Peyer's patch (tissue), 4 donors: ENCODE results near the gene ICE1. TPM values are rescaled to one million over a fixed set of nuclear protein-coding genes. Genes with fewer than 3 reads are reported as not detected.
"Not testable (repeated sequence)": the region's sequence is repeated elsewhere in the genome, so short reads cannot be mapped to it uniquely, and the experiment has no call there.

Source experiments
- DNase-seq, 3 donors: peaks; one replicate each; pipeline ENCODE4 v3.0.0-alpha.2; 2017 to 2019
- H3K27ac ChIP-seq, 4 donors: fragments of 200-600 bp; sonication (generic); one replicate each; pipeline ENCODE4 v1.5.1; 2016 to 2019
- H3K27me3 ChIP-seq, 2 donors: fragments of 200-600 bp; sonication (generic); one replicate each; pipeline ENCODE4 v1.5.1; 2019
- H3K36me3 ChIP-seq, 3 donors: fragments of 200-600 bp; sonication (generic); one replicate each; pipeline ENCODE4 v1.5.1; 2016 to 2019
- H3K4me1 ChIP-seq, 4 donors: fragments of 200-600 bp; sonication (generic); one replicate each; pipeline ENCODE4 v1.5.1; 2016 to 2019
- H3K4me3 ChIP-seq, 4 donors: fragments of 200-600 bp; sonication (generic); 1 replicate in 3 of 4; 2 replicates in 1 of 4; pipeline ENCODE4 v1.5.1; 2016 to 2019; ENCODE audit warnings: mild to moderate bottlenecking in 1 of 4
- H3K9me3 ChIP-seq, 4 donors: fragments of 200-600 bp; sonication (generic); one replicate each; pipeline ENCODE4 v1.5.1; 2016 to 2019; ENCODE audit warnings: mild to moderate bottlenecking in 1 of 4
- POLR2A ChIP-seq, 2 donors: fragments of 450-650 bp; IDR thresholded peaks; one replicate each; pipeline ENCODE4 v1.5.1; 2017; ENCODE audit warnings: antibody characterized with exemption in 2 of 2, mild to moderate bottlenecking in 2 of 2, moderate library complexity in 2 of 2
- total RNA-seq, 4 donors: library from RNA; depleted of rRNA; stranded (reverse); fragments of >200 nt; gene quantifications; one replicate each; pipeline ENCODE4 v1.1.0, GENCODE V29; 2016
- TF ChIP-seq, protein P1 (sequence below), 6 experiments: fragments of 450-650 bp in 4 of 6; fragments of 200-600 bp in 2 of 6; sonication (generic) in 1 of 6; IDR thresholded peaks; one replicate each; pipeline ENCODE4 v1.5.1; 2017 to 2019; ENCODE audit warnings: antibody characterized with exemption in 6 of 6, mild to moderate bottlenecking in 3 of 6, moderate library complexity in 1 of 6

The ICE1 gene
- total RNA-seq, 4 donors from 2014 or later = 21.8 to 55.3 (median 24.9) TPM

GRCh38 chr5:5470933-5471332 is 48.5 kb downstream of the ICE1 start:
- TF ChIP-seq POLR2A (IDR thresholded peaks at IDR 0.05) = no peak
- TF ChIP-seq, protein P1, sequence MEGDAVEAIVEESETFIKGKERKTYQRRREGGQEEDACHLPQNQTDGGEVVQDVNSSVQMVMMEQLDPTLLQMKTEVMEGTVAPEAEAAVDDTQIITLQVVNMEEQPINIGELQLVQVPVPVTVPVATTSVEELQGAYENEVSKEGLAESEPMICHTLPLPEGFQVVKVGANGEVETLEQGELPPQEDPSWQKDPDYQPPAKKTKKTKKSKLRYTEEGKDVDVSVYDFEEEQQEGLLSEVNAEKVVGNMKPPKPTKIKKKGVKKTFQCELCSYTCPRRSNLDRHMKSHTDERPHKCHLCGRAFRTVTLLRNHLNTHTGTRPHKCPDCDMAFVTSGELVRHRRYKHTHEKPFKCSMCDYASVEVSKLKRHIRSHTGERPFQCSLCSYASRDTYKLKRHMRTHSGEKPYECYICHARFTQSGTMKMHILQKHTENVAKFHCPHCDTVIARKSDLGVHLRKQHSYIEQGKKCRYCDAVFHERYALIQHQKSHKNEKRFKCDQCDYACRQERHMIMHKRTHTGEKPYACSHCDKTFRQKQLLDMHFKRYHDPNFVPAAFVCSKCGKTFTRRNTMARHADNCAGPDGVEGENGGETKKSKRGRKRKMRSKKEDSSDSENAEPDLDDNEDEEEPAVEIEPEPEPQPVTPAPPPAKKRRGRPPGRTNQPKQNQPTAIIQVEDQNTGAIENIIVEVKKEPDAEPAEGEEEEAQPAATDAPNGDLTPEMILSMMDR (IDR thresholded peaks at IDR 0.05) = no peak
- Histone ChIP-seq H3K4me3 (no peak overlapping the region), H3K27me3 (no peaks in the 10 kb centered on the region), H3K9me3 (no peaks in the 10 kb centered on the region), H3K4me1 (no peaks in the 10 kb centered on the region), H3K36me3 (peaks cover 0 to 50% (median 0%) of the 10 kb centered on the region in 3 donors), H3K27ac (no peak overlapping the region)
- no peak for DNase-seq

DNA sequence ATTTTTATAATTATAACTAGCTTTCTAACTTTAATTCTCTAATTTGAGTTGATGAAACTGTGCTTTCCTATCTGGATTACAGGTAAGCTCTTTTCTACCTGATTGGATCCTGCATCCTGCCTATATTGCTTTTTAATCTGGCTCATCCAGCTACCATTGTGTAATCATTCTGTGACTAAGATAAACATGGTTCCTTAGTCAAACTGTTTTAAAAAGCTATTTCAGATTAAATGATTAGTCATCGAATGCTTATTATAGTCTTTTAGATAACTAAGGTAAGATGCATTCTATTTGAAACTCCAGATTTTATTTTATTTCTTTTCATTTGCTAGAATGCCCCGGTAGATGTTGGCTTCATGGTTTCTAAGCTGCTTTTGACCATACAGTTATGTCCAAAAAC is 50.7 kb downstream of the ICE1 start:
- Histone ChIP-seq H3K27me3 (no peaks in the 10 kb centered on the region), H3K9me3 (no peaks in the 10 kb centered on the region), H3K27ac (no peak overlapping the region), H3K4me1 (no peaks in the 10 kb centered on the region), H3K4me3 (no peak overlapping the region), H3K36me3 (peaks cover 0 to 43% (median 0%) of the 10 kb centered on the region in 3 donors)
- no peak for DNase-seq
- no peak for TF ChIP-seq POLR2A (IDR thresholded peaks at IDR 0.05)
- TF ChIP-seq, protein P1 (IDR thresholded peaks at IDR 0.05) = no peak

GRCh38 chr5:5474961-5475360 is 52.5 kb downstream of the ICE1 start:
- no peaks in the 10 kb centered on the region for H3K9me3 ChIP-seq

GRCh38 chr5:5475975-5476374 is 53.5 kb downstream of the ICE1 start:
- no peaks in the 10 kb centered on the region for H3K4me1 ChIP-seq
- H3K9me3 ChIP-seq = no peaks in the 10 kb centered on the region
- no peak overlapping the region for H3K4me3 ChIP-seq
- no peaks in the 10 kb centered on the region for H3K27me3 ChIP-seq
- H3K27ac ChIP-seq = no peak overlapping the region
- TF ChIP-seq, protein P1 (IDR thresholded peaks at IDR 0.05) = no peak
- no peak for TF ChIP-seq POLR2A (IDR thresholded peaks at IDR 0.05)
- H3K36me3 ChIP-seq = peaks cover 0 to 32% (median 0%) of the 10 kb centered on the region in 3 donors
- no peak for DNase-seq

More at GRCh38 chr5:5474961-5475360, 52.5 kb downstream of the ICE1 start:
- no peak for DNase-seq
- no peaks in the 10 kb centered on the region for H3K27me3 ChIP-seq
- H3K27ac ChIP-seq = no peak overlapping the region
- peaks cover 0 to 36% (median 0%) of the 10 kb centered on the region in 3 donors for H3K36me3 ChIP-seq
- TF ChIP-seq, protein P1 (IDR thresholded peaks at IDR 0.05) = no peak
- no peak for TF ChIP-seq POLR2A (IDR thresholded peaks at IDR 0.05)
- no peak overlapping the region for H3K4me3 ChIP-seq
- no peaks in the 10 kb centered on the region for H3K4me1 ChIP-seq

- not testable (repeated sequence) for H3K4me3 ChIP-seq, H3K27me3 ChIP-seq
- H3K36me3 ChIP-seq = peaks cover 0 to 22% (median 0%) of the 10 kb centered on the region in 3 donors
Observed at GRCh38 chr5:5479578-5479977, 57.1 kb downstream of the ICE1 start.

DNA sequence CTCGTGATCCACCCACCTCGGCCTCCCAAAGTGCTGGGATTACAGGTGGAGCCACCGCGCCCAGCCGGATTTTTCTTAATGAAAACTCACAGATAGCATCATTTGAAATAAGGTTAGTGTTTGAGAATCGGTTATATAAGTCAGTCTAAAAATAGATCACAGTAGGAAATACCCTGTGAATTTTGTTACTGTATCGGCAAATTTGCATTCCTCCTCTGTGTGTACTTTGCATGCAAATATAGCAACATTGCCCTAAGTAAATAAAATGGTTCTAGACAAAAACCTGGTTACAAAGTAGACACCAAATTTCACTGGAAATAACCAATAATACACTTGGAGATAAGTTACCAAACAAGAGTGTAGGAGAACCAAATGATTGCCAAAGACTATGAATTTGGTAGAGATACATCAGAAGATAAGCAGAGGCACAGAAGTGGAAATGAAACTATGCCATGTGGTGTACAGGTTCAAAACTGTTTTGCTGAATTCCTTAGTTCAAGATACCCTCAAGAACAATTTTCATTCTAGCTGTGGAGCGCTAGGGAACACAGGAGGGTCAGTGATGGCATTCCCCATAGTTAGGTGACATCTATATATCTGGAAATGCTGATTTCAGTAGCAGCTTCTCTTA is 58.1 kb downstream of the ICE1 start:
- H3K27ac ChIP-seq = no peak overlapping the region
- DNase-seq = no peak
- H3K4me1 ChIP-seq = no peaks in the 10 kb centered on the region

More at GRCh38 chr5:5479578-5479977, 57.1 kb downstream of the ICE1 start:
- not testable (repeated sequence) for H3K4me1 ChIP-seq, H3K27ac ChIP-seq, H3K9me3 ChIP-seq, DNase-seq

More for the DNA sequence above, 58.1 kb downstream of the ICE1 start:
- H3K36me3 ChIP-seq = peaks cover 0 to 12% (median 0%) of the 10 kb centered on the region in 3 donors
- H3K27me3 ChIP-seq = no peaks in the 10 kb centered on the region
- TF ChIP-seq, protein P1 (IDR thresholded peaks at IDR 0.05) = no peak
- no peak for TF ChIP-seq POLR2A (IDR thresholded peaks at IDR 0.05)
- H3K9me3 ChIP-seq = no peaks in the 10 kb centered on the region
- H3K4me3 ChIP-seq = no peak overlapping the region
